Motor neuron (in vitro differentiated cells): ENCODE results near the gene DRD2. TPM values are rescaled to one million over a fixed set of nuclear protein-coding genes. Genes with fewer than 3 reads are reported as not detected.

Experiments used
- ATAC-seq, 8 experiments: fragments of 200-7000 bp; cut with Tn5 transposase; replicated peaks in 6 of 8; 2 replicates each; pipeline ENCODE4 v1.8.0; 2021; ENCODE audit warnings: mild to moderate bottlenecking in 8 of 8, moderate library complexity in 8 of 8
- H3K27ac ChIP-seq, 2 donors: fragments of 250-450 bp; sonication (Bioruptor Pico); 2 replicates each; pipeline ENCODE4 v1.9.0; 2021; ENCODE audit warnings: antibody characterized with exemption in 2 of 2, mild to moderate bottlenecking in 2 of 2, moderate library complexity in 1 of 2
- H3K4me1 ChIP-seq, 2 donors: fragments of 250-450 bp; sonication (Bioruptor Pico); replicated peaks in 1 of 2; 2 replicates each; pipeline ENCODE4 v1.6.1; 2021; ENCODE audit warnings: antibody characterized with exemption in 2 of 2, mild to moderate bottlenecking in 2 of 2, moderate library complexity in 1 of 2
- H3K4me3 ChIP-seq, 5 donors: fragments of 250-450 bp; sonication (Bioruptor Pico); 2 replicates each; pipeline ENCODE4 v1.9.0; 2021; ENCODE audit warnings: antibody characterized with exemption in 5 of 5, mild to moderate bottlenecking in 5 of 5, moderate library complexity in 4 of 5
- WGBS, 10 experiments: fragments of 450-650 bp; shearing (Covaris generic); methylation state at CpG; one replicate each; pipeline ENCODE4 v1.0.0; 2022; 5-methylcytosine and 5-hydroxymethylcytosine counted together
- in situ Hi-C, 9 experiments: fragments of 400-800 bp; cut with MboI; loops; one replicate each; pipeline ENCODE4 v1.15.0; 2021; ENCODE audit warnings: low sequenced_read_pairs in 9 of 9, low pct_unique_long_range_greater_than_20kb in 2 of 9; ENCODE audit not compliant: unreplicated experiment in 9 of 9
- total RNA-seq, 8 experiments: library from RNA; unstranded; fragments of 300-600 nt; gene quantifications; 2 replicates each; pipeline versions ENCODE4 v1.2.3 to v1.2.4, GENCODE V29; 2022

The DRD2 gene
- total RNA-seq, 8 experiments from 2014 or later = 0.13 to 39.4 (median 6.0) TPM

DNA sequence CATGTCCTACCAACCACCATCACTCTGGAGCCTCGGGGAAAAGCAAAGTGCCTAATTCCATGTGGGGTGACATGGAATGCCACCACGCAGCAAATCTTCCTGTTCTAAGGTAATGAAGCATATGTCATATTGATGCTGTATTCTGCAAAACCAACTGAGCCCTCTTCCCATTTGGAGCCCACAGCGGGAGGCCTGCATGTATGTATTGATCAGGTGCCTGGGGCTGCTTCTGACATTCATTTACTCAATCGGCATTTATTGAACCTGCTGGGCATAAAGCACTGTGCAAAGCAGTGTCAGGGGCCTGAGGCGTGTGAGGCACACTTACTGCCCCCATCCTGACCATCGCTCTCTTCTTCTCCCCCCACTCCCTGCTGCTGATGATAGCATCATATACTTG lies 48.5 kb downstream of the DRD2 start:
- 13 to 77% (median 58%) methylated on average over 1 to 4 of the region's 6 CpGs; no CpG with 5 or more reads in 3 of the 10 experiments for WGBS, 10 experiments
- Histone ChIP-seq H3K27ac (no peak overlapping the region), H3K4me3 (no peak overlapping the region), H3K4me1 (peaks cover 4 to 15% of the 10 kb centered on the region in 2 donors)
- ATAC-seq = no peak
- in situ Hi-C loops = loop anchor here in 1 of 9 experiments (25.0 kb wide), 1 partner anchor 114 kb away; the partner anchor contains the start of gene TTC12

GRCh38 chr11:113420808-113421207 lies 54.4 kb downstream of the DRD2 start:
- 0 to 100% (median 42%) methylated on average over 1 to 2 of the region's 2 CpGs; no CpG with 5 or more reads in 3 of the 10 experiments for WGBS, 10 experiments
- ATAC-seq = peak in 2 of 8 experiments; percentile 87 to 97
- in situ Hi-C loops = no loop called here

DNA sequence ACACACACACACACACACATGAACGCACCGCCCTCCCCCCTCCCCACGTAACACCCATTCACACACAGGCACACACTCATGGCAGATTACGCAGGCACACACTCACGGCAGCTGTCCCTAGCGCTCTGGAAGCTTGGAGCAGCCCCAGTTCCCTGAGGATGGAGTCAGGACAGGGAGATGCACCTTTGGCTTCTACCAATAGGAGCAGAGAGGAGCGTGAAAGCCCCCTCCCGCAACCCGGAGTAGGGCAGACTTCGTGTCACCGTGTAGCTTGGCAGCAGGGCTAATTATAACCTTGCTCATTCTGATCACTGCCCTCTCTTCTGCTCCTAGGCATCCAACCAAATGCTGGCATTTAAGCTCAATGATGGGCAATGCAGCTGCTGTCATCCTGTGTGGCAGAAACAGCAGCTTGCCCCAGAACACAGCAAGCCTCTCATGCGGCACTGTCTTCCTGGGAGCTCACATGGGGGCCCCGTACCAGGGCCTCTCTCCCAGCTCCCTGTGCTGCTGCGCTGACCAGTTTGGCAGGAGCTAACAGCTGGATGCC lies 55.7 kb downstream of the DRD2 start:
- WGBS, 10 experiments = 0 to 93% (median 53%) methylated on average over 1 to 3 of the region's 14 CpGs; no CpG with 5 or more reads in 5 of the 10 experiments

More at GRCh38 chr11:113420808-113421207, 54.4 kb downstream of the DRD2 start:
- Histone ChIP-seq H3K4me1 (peaks cover 0 to 3% of the 10 kb centered on the region in 2 donors), H3K4me3 (no peak overlapping the region), H3K27ac (no peak overlapping the region)

DNA sequence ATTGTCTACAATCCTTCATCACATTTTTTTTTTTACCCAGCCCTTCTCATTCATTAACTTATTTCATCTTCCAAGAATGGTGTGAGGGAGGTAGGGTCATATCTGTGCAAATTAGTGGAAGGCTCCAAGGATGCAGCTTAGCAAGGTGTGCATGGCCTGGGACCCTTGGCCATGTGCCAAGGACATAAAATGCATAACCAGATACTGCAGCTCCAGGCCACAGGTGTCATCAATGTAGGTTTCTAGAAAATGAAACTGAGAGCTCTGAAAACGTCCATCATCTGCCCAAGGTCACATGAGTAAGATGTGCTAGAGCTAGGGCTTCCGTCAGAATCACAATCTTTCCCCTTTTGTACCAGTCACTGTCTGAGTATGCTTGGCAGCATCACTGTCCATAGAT lies 57.8 kb downstream of the DRD2 start:
- WGBS, 10 experiments = 39 to 52% (median 40%) methylated on average over 2 of the region's 2 CpGs; no CpG with 5 or more reads in 7 of the 10 experiments
- in situ Hi-C loops = no loop called here
- ATAC-seq = no peak
- Histone ChIP-seq H3K4me1 (peaks cover 0 to 3% of the 10 kb centered on the region in 2 donors), H3K4me3 (no peak overlapping the region), H3K27ac (no peak overlapping the region)

More for the DNA sequence above, 55.7 kb downstream of the DRD2 start:
- Histone ChIP-seq H3K27ac (no peak overlapping the region), H3K4me1 (peaks cover 0 to 3% of the 10 kb centered on the region in 2 donors), H3K4me3 (no peak overlapping the region)
- in situ Hi-C loops = no loop called here
- ATAC-seq = peak in 5 of 8 experiments; percentile 70 to 92 (median 82)

- no peak for ATAC-seq
- Histone ChIP-seq H3K4me3 (no peak overlapping the region), H3K27ac (no peak overlapping the region), H3K4me1 (peaks cover 0 to 3% of the 10 kb centered on the region in 2 donors)
- in situ Hi-C loops = no loop called here
- WGBS, 10 experiments = 60 to 100% (median 88%) methylated on average over 1 to 13 of the region's 16 CpGs; no CpG with 5 or more reads in 1 of the 10 experiments
Observed at GRCh38 chr11:113415343-113415742, 59.9 kb downstream of the DRD2 start.

- no peak overlapping the region for H3K27ac ChIP-seq
- no peak for ATAC-seq
- H3K4me3 ChIP-seq = no peak overlapping the region
- in situ Hi-C loops = no loop called here
- no CpG with 5 or more reads among the region's 9 CpGs for WGBS, 10 experiments
- no peaks in the 10 kb centered on the region for H3K4me1 ChIP-seq
Observed at GRCh38 chr11:113412675-113413074, 62.5 kb downstream of the DRD2 start.

DNA sequence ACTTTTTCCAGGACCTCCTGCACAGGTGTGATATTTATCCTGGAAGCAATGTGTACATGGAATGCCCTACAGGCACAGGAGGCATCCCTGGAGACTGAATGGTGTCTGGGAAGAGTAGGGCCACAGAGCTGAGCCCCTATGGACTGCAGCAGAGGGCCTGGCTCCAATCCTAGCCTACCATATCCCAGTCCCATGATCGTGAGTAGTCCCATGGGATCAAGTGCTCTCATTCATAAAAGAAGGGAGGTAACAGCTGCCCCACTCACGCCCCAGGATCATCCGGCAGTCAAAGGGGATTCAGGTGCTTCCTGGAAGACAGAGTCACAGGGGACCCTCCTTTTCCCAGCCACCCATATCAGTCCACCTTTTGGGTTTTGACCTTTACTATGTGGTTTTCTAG lies 63.7 kb downstream of the DRD2 start:
- no peak overlapping the region for H3K4me3 ChIP-seq
- WGBS, 10 experiments = 4 to 100% (median 75%) methylated on average over 1 to 3 of the region's 3 CpGs; no CpG with 5 or more reads in 3 of the 10 experiments
- ATAC-seq = no peak
- in situ Hi-C loops = no loop called here
- H3K4me1 ChIP-seq = no peaks in the 10 kb centered on the region
- H3K27ac ChIP-seq = no peak overlapping the region

GRCh38 chr11:113410414-113411135 lies 64.6 kb downstream of the DRD2 start:
- in situ Hi-C loops = no loop called here
- no peak overlapping the region for H3K4me3 ChIP-seq
- no peak overlapping the region for H3K27ac ChIP-seq
- ATAC-seq = no peak
- WGBS, 10 experiments = 87 to 100% (median 100%) methylated on average over 1 to 6 of the region's 21 CpGs; no CpG with 5 or more reads in 6 of the 10 experiments
- H3K4me1 ChIP-seq = peaks cover 5 to 8% of the 10 kb centered on the region in 2 donors

- ATAC-seq = peak in 3 of 8 experiments; percentile 31 to 73 (median 56)
- H3K4me1 ChIP-seq = peaks cover 8 to 14% of the 10 kb centered on the region in 2 donors
Observed at GRCh38 chr11:113409526-113409925, 65.7 kb downstream of the DRD2 start.

GRCh38 chr11:113408887-113409286 lies 66.3 kb downstream of the DRD2 start:
- 56 to 100% (median 88%) methylated on average over 1 to 9 of the region's 9 CpGs; no CpG with 5 or more reads in 3 of the 10 experiments for WGBS, 10 experiments
- no peak for ATAC-seq
- Histone ChIP-seq H3K27ac (no peak overlapping the region), H3K4me3 (no peak overlapping the region), H3K4me1 (peaks cover 8 to 14% of the 10 kb centered on the region in 2 donors)
- in situ Hi-C loops = no loop called here

More at GRCh38 chr11:113409526-113409925, 65.7 kb downstream of the DRD2 start:
- 50 to 60% (median 57%) methylated on average over 1 of the region's 3 CpGs; no CpG with 5 or more reads in 7 of the 10 experiments for WGBS, 10 experiments
- Histone ChIP-seq H3K27ac (no peak overlapping the region), H3K4me3 (no peak overlapping the region)
- in situ Hi-C loops = no loop called here

DNA sequence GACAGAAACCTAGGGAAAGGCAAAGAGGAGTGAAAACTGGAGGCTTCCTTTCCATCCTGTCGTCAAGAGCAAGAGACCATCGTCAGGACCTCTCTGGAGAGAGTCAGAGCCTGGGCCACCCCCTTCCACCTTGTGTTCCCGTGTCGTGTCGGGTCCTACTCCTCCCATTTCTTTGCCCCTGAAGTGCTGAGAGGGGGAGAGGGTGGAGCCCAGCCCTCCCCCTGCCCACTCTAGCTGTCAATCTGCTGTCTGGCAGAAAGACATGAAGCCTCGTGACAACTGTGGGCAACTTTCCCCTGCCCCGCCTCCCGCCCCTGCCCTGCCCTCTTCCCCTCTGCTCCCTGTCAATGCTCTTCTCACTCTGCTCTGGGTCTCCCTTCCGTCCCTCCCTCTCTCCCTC lies 67.0 kb downstream of the DRD2 start:
- in situ Hi-C loops = no loop called here
- Histone ChIP-seq H3K4me1 (peaks cover 8 to 14% of the 10 kb centered on the region in 2 donors), H3K4me3 (no peak overlapping the region), H3K27ac (no peak overlapping the region)
- WGBS, 10 experiments = 40% methylated on average over 1 of the region's 9 CpGs; no CpG with 5 or more reads in 9 of the 10 experiments
- ATAC-seq = peak in 4 of 8 experiments; percentile 15 to 73 (median 50)

GRCh38 chr11:113407163-113407562 lies 68.0 kb downstream of the DRD2 start:
- WGBS, 10 experiments = 21 to 100% (median 79%) methylated on average over 1 to 3 of the region's 3 CpGs; no CpG with 5 or more reads in 6 of the 10 experiments
- Histone ChIP-seq H3K27ac (no peak overlapping the region), H3K4me1 (peaks cover 8 to 14% of the 10 kb centered on the region in 2 donors), H3K4me3 (no peak overlapping the region)
- ATAC-seq = no peak
- in situ Hi-C loops = no loop called here
